HG03060 (cell line): ENCODE results near the gene TTC4.

Source experiments
- ATAC-seq: cut with Tn5 transposase; IDR thresholded peaks from one replicate; pipeline ENCODE4 v1.9.1; 2021; ENCODE audit warnings: low read depth, moderate number of reproducible peaks; ENCODE audit not compliant: unreplicated experiment

TTC4 gene

DNA sequence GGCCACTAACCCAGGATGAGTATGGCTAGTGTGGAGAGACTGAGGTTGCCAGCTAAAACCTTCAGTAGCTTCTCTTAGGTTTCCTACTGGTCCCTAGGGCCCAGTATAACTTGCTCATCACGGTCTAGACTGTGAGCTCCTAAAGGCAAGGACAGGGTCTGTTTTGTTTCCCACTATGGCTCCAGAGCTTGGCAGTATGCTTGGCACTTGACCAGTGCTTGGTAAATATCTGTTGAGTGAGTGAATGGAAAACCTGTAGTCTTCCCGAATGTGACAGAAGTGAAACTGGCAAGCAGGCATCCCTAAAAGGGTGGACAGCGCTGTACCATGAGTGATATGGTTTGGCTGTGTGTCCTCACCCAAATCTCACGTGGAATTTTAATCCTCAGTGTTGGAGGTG lies 61.8 kb downstream of the TTC4 start:
- no peak for ATAC-seq

- ATAC-seq = no peak
Observed at GRCh38 chr1:54781023-54781723, 65.5 kb downstream of the TTC4 start.

DNA sequence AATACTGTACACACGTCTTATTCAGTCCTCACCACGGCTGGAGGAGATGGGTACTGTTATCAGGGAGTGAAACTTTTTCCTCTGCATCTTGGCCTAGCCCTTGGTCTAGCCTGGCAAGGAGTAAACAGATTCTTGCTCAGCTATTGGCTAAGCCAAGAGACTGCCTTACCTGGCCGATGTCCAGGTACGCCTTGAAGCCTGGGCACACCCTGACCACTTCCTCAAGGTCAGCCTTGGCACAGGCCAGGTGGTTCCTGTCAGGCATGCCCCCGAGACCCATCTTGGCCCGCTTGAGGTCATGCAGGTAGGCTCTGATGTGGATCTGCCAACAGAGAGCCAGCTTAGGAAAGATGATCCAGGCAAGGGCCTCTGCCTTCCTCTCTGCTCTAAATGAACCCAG lies 66.5 kb downstream of the TTC4 start:
- no peak for ATAC-seq

- no peak for ATAC-seq
Observed at GRCh38 chr1:54782588-54782987, 66.9 kb downstream of the TTC4 start.

DNA sequence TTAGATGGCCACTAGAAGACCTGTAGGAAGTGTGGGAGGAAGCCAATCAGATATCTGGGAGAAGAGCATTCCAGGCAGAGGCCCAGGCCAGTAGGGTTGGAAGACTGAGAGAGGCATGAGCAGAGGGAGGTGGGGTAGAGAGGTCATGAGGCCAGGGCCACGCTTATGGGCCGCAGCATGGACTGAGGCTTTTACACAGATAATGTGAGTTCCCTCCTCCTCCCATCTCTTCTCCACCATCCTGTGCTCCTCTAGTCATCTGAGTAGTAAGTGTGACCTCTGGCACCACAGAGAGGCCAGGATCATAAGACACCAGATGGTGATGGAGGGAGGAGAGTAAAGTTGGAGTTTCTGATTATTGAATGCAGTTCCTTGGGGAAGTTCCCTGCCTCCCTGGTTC lies 68.4 kb downstream of the TTC4 start:
- no peak for ATAC-seq

DNA sequence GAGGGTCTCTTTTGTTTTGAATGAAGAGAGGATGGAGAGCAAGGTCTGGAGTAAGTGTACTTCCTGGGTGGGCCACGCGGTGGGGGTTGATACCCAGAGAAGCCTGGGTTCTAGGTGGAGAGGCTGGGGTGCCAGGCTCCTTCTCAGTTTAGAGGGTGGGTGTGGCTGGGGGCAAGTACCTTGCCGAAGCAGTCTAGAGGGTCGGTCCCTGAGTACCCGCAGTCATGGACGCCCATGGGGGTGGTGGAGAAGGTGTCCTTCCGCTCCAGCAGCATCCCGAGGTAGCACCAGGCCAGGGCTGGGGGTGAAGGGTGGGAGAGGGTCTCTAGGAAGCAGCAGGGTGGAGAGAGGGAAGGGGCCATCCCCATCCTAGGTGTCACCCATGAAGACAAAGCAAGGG lies 71.1 kb downstream of the TTC4 start:
- no peak for ATAC-seq

DNA sequence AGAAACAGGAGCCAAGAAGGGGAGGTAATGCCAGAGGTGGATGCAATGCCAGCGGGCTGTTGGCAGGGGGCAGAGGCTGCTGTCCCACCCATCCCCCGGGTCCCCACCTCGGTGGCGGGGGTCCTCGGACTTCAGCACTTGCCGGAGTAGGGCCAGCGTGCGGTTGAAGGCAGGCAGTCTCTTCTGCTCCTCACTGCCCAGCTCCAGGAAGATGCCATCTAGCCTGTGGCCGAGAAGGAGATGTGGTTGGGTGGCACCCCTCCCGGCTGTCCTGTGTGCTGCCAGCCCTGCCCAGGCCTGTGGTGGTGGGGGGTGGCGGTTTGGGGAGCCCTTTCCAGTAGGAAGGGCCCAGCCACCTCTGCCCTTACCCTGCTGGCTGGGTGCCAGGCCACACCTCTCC lies 71.9 kb downstream of the TTC4 start:
- ATAC-seq = no peak

- ATAC-seq = no peak
Observed at GRCh38 chr1:54788459-54788858, 72.8 kb downstream of the TTC4 start.

DNA sequence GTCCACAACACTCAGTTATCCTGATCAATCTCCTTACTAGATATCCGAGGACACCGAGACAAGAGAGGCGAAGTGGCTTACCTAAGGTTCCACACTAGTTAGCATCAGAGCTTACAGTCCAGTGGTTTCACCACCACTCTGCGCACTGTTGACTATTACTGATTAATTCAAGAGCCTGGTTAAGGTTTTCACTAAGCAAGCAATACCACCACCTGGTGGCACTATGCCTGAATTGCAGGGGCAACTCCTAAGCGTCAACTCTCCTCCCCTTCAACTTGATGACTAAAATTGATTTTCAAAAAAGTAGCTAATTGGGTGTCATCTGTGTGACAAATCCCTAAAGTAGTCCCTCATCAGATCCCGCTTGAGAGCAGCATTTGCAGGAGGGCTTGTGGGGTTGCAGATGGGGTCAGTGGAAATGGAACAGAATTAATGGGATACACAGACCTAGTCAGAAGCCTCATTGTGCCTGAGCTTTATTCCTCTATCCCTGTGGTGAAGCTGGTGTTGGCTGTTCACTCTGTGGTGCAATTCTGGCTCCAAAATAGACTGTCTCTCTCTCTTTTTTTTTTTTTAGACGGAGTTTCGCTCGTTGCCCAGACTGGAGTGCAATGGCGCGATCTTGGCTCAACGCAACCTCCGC lies 76.3 kb downstream of the TTC4 start:
- ATAC-seq = no peak
